Suprapubic skin (tissue), 3 donors: Measurements from ENCODE around the gene ARFIP2.

Experiments used
- CTCF ChIP-seq, 2 donors: fragments of 200-600 bp in 1 of 2; fragments of 450-650 bp in 1 of 2; sonication (generic) in 1 of 2; IDR thresholded peaks; one replicate each; pipeline ENCODE4 v1.5.1; 2016 to 2019; ENCODE audit warnings: antibody characterized with exemption in 2 of 2, mild to moderate bottlenecking in 1 of 2, moderate library complexity in 1 of 2
- EP300 ChIP-seq: sonication (generic); formaldehyde crosslinking; IDR thresholded peaks from one replicate; pipeline ENCODE4 v1.6.1; 2017; ENCODE audit warnings: antibody characterized with exemption
- POLR2A ChIP-seq, 2 donors: fragments of 450-650 bp; IDR thresholded peaks; one replicate each; pipeline ENCODE4 v1.6.1; 2017; ENCODE audit warnings: antibody characterized with exemption in 2 of 2, mild to moderate bottlenecking in 2 of 2, moderate library complexity in 2 of 2

DNA sequence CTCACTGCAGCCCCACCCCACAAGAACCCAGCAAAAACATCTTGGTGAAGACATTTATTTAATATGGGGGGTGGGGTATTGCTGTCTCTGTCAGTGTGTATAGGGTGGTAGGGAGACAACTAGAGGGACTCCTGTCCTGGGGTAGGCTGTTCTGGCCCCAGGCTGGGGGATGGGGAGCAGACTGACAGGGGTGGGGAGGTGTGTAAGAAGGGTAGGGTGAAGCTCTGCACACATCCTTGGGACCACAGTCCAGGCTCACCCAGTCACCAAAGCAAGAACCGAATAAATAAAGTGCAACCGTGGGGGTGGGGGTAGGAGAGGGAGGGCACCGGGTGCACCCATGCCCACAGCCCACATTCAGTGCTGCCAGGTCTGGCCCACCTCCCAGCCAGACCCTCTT lies 32.6 kb downstream of the ARFIP2 start:
- TF ChIP-seq CTCF (IDR thresholded peaks at IDR 0.05) (no peak), EP300 (no peak), POLR2A (IDR thresholded peaks at IDR 0.05) (no peak)
